GM23338 (cell line): Measurements from ENCODE around the gene GAA. TPM values are rescaled to one million over a fixed set of nuclear protein-coding genes. Genes with fewer than 3 reads are reported as not detected.
A peak's percentile ranks its signal among the peaks of the same experiment; 100 is the strongest.

Source experiments
- ATAC-seq: fragments of 200-7000 bp; cut with Tn5 transposase; 3 replicates; pipeline ENCODE4 v1.9.1; 2020
- DNase-seq: peaks from one replicate; pipeline ENCODE4 v3.0.0-alpha.2; 2015; ENCODE audit warnings: low spot score
- H2AFZ ChIP-seq: fragments of 200-600 bp; sonication (generic); 2 replicates; pipeline ENCODE4 v1.8.0; 2016; ENCODE audit warnings: antibody characterized with exemption, mild to moderate bottlenecking, moderate library complexity
- H3F3A ChIP-seq: fragments of 200-600 bp; sonication (generic); replicated peaks from 2 replicates; pipeline ENCODE4 v1.8.0; 2017; ENCODE audit warnings: antibody characterized with exemption, mixed run types, low read depth
- H3K27ac ChIP-seq: fragments of 200-600 bp; sonication (generic); 2 replicates; pipeline ENCODE4 v1.6.1; 2016; ENCODE audit warnings: low read depth
- H3K27me3 ChIP-seq: fragments of 200-600 bp; sonication (generic); 2 replicates; pipeline ENCODE4 v1.8.0; 2016; ENCODE audit warnings: mild to moderate bottlenecking, mixed run types, moderate library complexity; ENCODE audit not compliant: insufficient read depth
- H3K36me3 ChIP-seq: fragments of 200-600 bp; sonication (generic); 2 replicates; pipeline ENCODE4 v1.8.0; 2016; ENCODE audit warnings: mild to moderate bottlenecking; ENCODE audit not compliant: insufficient read depth
- H3K4me1 ChIP-seq: fragments of 200-600 bp; sonication (generic); 2 replicates; pipeline ENCODE4 v1.8.0; 2016; ENCODE audit warnings: mild to moderate bottlenecking, moderate library complexity; ENCODE audit not compliant: insufficient read depth
- H3K4me2 ChIP-seq: fragments of 200-600 bp; sonication (generic); 2 replicates; pipeline ENCODE4 v1.7.1; 2017; ENCODE audit warnings: mixed run types
- H3K4me3 ChIP-seq: fragments of 200-600 bp; sonication (generic); 2 replicates; pipeline ENCODE4 v1.6.1; 2016; ENCODE audit warnings: mixed run types
- H3K79me2 ChIP-seq: fragments of 200-600 bp; sonication (generic); replicated peaks from 2 replicates; pipeline ENCODE4 v1.8.0; 2017; ENCODE audit warnings: mild to moderate bottlenecking; ENCODE audit not compliant: insufficient read depth
- H3K9me2 ChIP-seq: fragments of 200-600 bp; sonication (generic); 2 replicates; pipeline ENCODE4 v1.8.0; 2017; ENCODE audit not compliant: insufficient read depth
- H4K20me1 ChIP-seq: fragments of 200-600 bp; sonication (generic); replicated peaks from 2 replicates; pipeline ENCODE4 v1.8.0; 2017; ENCODE audit warnings: mild to moderate bottlenecking; ENCODE audit not compliant: insufficient read depth
- H3K27ac Mint-ChIP-seq: 2 replicates; pipeline ENCODE4 v1.8.0; 2020; ENCODE audit warnings: inconsistent platforms, mild to moderate bottlenecking, moderate library complexity, mixed read lengths
- H3K27me3 Mint-ChIP-seq: 3 replicates; pipeline ENCODE4 v1.8.0; 2022; ENCODE audit warnings: low read depth, mild to moderate bottlenecking, moderate library complexity, mixed read lengths, inconsistent platforms; ENCODE audit not compliant: insufficient read depth, poor library complexity
- H3K36me3 Mint-ChIP-seq: 3 replicates; pipeline ENCODE4 v1.8.0; 2021; ENCODE audit warnings: low read depth, mild to moderate bottlenecking, inconsistent platforms, moderate library complexity, mixed read lengths
- H3K4me1 Mint-ChIP-seq: 3 replicates; pipeline ENCODE4 v1.8.0; 2020; ENCODE audit warnings: mild to moderate bottlenecking, inconsistent platforms, mixed read lengths
- H3K4me3 Mint-ChIP-seq: 3 replicates; pipeline ENCODE4 v1.8.0; 2021; ENCODE audit warnings: moderate library complexity, mild to moderate bottlenecking, inconsistent platforms, mixed read lengths
- H3K9me3 Mint-ChIP-seq: 3 replicates; pipeline ENCODE4 v1.8.0; 2020; ENCODE audit warnings: moderate library complexity, mild to moderate bottlenecking, inconsistent platforms, mixed read lengths
- CREB1 ChIP-seq: fragments of 250-450 bp; sonication (Bioruptor Pico); IDR thresholded peaks from 2 replicates; pipeline ENCODE4 v1.5.0; 2020; ENCODE audit warnings: low read depth, mild to moderate bottlenecking, moderate library complexity
- CTCF ChIP-seq, 2 experiments: fragments of 200-600 bp in 1 of 2; sonication (generic) in 1 of 2; conservative IDR thresholded peaks; 2 replicates each; pipeline versions ENCODE4 v1.5.1 to v1.6.1; 2016 to 2017; ENCODE audit warnings: antibody characterized with exemption in 2 of 2, low read depth in 2 of 2, mild to moderate bottlenecking in 2 of 2, moderate library complexity in 1 of 2
- EZH2 ChIP-seq: fragments of 200-600 bp; sonication (generic); IDR thresholded peaks from one replicate; pipeline ENCODE4 v1.8.0; 2017; ENCODE audit warnings: antibody characterized with exemption, mild to moderate bottlenecking, low read depth; ENCODE audit not compliant: unreplicated experiment
- EZH2phosphoT487 ChIP-seq: fragments of 200-600 bp; sonication (generic); IDR thresholded peaks from one replicate; pipeline ENCODE4 v1.8.1; 2018; ENCODE audit warnings: antibody characterized with exemption; ENCODE audit not compliant: unreplicated experiment
- JUNB ChIP-seq: IDR thresholded peaks from one replicate; pipeline ENCODE4 v1.6.1; 2016; ENCODE audit warnings: antibody characterized with exemption; ENCODE audit not compliant: unreplicated experiment
- NANOG ChIP-seq: IDR thresholded peaks from 2 replicates; pipeline ENCODE4 v1.6.1; 2016; ENCODE audit warnings: antibody characterized with exemption, borderline replicate concordance
- POLR2AphosphoS5 ChIP-seq: IDR thresholded peaks from 2 replicates; pipeline ENCODE4 v1.6.1; 2016; ENCODE audit warnings: antibody characterized with exemption, low read depth
- STAT1 ChIP-seq: IDR thresholded peaks from one replicate; pipeline ENCODE4 v1.6.1; 2016; ENCODE audit warnings: antibody characterized with exemption; ENCODE audit not compliant: unreplicated experiment
- ZNF114 ChIP-seq: fragments of 250-450 bp; sonication (Bioruptor Pico); IDR thresholded peaks from 2 replicates; pipeline ENCODE4 v1.5.0; 2020; ENCODE audit warnings: mild to moderate bottlenecking, moderate library complexity
- ZNF331 ChIP-seq: fragments of 250-450 bp; sonication (Bioruptor Pico); IDR thresholded peaks from 2 replicates; pipeline ENCODE4 v1.5.0; 2020; ENCODE audit warnings: low read depth, mild to moderate bottlenecking, moderate library complexity
- polyA plus RNA-seq: library from polyadenylated mRNA; unstranded; fragments of >200 nt; fragmentation: Nextera tagmentation; extraction: Ambion mirVana; gene quantifications from 2 replicates; pipeline ENCODE4 v1.2.1, GENCODE V29; 2016
- total RNA-seq: library from RNA; depleted of rRNA; stranded (reverse); fragments of >200 nt; shearing (Covaris generic); gene quantifications from 2 replicates; pipeline ENCODE4 v1.2.3, GENCODE V29; 2014
- TF ChIP-seq, protein P1 (sequence below): IDR thresholded peaks from one replicate; pipeline ENCODE4 v1.6.1; 2018; ENCODE audit warnings: antibody characterized with exemption; ENCODE audit not compliant: unreplicated experiment
- TF ChIP-seq, protein P2 (sequence below): fragments of 250-450 bp; sonication (Bioruptor Pico); IDR thresholded peaks from 2 replicates; pipeline ENCODE4 v1.5.0; 2020; ENCODE audit warnings: mild to moderate bottlenecking, moderate library complexity
- TF ChIP-seq, protein P3 (sequence below): IDR thresholded peaks from 2 replicates; pipeline ENCODE4 v1.6.1; 2016; ENCODE audit warnings: antibody characterized with exemption

The GAA gene
- total and polyA plus RNA-seq, 2 experiments from 2014 or later, result 72.5 to 98.1 TPM

GRCh38 chr17:80160536-80160935 is 59.2 kb downstream of the GAA start:
- Mint-ChIP-seq H3K4me1 (peaks cover 30% of the 10 kb centered on the region), H3K9me3 (peaks cover 25% of the 10 kb centered on the region), H3K27ac (peak overlapping the region; percentile 60), H3K4me3 (peak overlapping the region; percentile 51), H3K27me3 (peaks cover 18% of the 10 kb centered on the region), H3K36me3 (peaks cover 21% of the 10 kb centered on the region)
- H3K4me2 ChIP-seq, result peak overlapping the region; percentile 69
- peaks cover 12% of the 10 kb centered on the region; the same call in 1 of the 2 replicates for H3F3A ChIP-seq
- peak overlapping the region; percentile 44 for H3K4me3 ChIP-seq
- peaks cover 27% of the 10 kb centered on the region for H3K4me1 ChIP-seq
- ATAC-seq, result peak; percentile 92
- H3K27me3 ChIP-seq, result no peaks in the 10 kb centered on the region
- no peaks in the 10 kb centered on the region for H4K20me1 ChIP-seq
- no peaks in the 10 kb centered on the region for H3K79me2 ChIP-seq
- DNase-seq, result peak; percentile 57
- TF ChIP-seq EZH2, result no peak
- no peak for TF ChIP-seq POLR2AphosphoS5
- no peak for TF ChIP-seq ZNF114
- TF ChIP-seq STAT1, result no peak
- no peak for TF ChIP-seq CREB1 (CRISPR knock-in tag)
- TF ChIP-seq CTCF (conservative IDR thresholded peaks at IDR 0.05; ENCODE audit: low read depth in 2 of 2), result no peak
- TF ChIP-seq JUNB, result no peak
- no peak for TF ChIP-seq ZNF331
- TF ChIP-seq NANOG, result no peak
- TF ChIP-seq, protein P1, sequence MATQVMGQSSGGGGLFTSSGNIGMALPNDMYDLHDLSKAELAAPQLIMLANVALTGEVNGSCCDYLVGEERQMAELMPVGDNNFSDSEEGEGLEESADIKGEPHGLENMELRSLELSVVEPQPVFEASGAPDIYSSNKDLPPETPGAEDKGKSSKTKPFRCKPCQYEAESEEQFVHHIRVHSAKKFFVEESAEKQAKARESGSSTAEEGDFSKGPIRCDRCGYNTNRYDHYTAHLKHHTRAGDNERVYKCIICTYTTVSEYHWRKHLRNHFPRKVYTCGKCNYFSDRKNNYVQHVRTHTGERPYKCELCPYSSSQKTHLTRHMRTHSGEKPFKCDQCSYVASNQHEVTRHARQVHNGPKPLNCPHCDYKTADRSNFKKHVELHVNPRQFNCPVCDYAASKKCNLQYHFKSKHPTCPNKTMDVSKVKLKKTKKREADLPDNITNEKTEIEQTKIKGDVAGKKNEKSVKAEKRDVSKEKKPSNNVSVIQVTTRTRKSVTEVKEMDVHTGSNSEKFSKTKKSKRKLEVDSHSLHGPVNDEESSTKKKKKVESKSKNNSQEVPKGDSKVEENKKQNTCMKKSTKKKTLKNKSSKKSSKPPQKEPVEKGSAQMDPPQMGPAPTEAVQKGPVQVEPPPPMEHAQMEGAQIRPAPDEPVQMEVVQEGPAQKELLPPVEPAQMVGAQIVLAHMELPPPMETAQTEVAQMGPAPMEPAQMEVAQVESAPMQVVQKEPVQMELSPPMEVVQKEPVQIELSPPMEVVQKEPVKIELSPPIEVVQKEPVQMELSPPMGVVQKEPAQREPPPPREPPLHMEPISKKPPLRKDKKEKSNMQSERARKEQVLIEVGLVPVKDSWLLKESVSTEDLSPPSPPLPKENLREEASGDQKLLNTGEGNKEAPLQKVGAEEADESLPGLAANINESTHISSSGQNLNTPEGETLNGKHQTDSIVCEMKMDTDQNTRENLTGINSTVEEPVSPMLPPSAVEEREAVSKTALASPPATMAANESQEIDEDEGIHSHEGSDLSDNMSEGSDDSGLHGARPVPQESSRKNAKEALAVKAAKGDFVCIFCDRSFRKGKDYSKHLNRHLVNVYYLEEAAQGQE, result no peak
- TF ChIP-seq, protein P2, sequence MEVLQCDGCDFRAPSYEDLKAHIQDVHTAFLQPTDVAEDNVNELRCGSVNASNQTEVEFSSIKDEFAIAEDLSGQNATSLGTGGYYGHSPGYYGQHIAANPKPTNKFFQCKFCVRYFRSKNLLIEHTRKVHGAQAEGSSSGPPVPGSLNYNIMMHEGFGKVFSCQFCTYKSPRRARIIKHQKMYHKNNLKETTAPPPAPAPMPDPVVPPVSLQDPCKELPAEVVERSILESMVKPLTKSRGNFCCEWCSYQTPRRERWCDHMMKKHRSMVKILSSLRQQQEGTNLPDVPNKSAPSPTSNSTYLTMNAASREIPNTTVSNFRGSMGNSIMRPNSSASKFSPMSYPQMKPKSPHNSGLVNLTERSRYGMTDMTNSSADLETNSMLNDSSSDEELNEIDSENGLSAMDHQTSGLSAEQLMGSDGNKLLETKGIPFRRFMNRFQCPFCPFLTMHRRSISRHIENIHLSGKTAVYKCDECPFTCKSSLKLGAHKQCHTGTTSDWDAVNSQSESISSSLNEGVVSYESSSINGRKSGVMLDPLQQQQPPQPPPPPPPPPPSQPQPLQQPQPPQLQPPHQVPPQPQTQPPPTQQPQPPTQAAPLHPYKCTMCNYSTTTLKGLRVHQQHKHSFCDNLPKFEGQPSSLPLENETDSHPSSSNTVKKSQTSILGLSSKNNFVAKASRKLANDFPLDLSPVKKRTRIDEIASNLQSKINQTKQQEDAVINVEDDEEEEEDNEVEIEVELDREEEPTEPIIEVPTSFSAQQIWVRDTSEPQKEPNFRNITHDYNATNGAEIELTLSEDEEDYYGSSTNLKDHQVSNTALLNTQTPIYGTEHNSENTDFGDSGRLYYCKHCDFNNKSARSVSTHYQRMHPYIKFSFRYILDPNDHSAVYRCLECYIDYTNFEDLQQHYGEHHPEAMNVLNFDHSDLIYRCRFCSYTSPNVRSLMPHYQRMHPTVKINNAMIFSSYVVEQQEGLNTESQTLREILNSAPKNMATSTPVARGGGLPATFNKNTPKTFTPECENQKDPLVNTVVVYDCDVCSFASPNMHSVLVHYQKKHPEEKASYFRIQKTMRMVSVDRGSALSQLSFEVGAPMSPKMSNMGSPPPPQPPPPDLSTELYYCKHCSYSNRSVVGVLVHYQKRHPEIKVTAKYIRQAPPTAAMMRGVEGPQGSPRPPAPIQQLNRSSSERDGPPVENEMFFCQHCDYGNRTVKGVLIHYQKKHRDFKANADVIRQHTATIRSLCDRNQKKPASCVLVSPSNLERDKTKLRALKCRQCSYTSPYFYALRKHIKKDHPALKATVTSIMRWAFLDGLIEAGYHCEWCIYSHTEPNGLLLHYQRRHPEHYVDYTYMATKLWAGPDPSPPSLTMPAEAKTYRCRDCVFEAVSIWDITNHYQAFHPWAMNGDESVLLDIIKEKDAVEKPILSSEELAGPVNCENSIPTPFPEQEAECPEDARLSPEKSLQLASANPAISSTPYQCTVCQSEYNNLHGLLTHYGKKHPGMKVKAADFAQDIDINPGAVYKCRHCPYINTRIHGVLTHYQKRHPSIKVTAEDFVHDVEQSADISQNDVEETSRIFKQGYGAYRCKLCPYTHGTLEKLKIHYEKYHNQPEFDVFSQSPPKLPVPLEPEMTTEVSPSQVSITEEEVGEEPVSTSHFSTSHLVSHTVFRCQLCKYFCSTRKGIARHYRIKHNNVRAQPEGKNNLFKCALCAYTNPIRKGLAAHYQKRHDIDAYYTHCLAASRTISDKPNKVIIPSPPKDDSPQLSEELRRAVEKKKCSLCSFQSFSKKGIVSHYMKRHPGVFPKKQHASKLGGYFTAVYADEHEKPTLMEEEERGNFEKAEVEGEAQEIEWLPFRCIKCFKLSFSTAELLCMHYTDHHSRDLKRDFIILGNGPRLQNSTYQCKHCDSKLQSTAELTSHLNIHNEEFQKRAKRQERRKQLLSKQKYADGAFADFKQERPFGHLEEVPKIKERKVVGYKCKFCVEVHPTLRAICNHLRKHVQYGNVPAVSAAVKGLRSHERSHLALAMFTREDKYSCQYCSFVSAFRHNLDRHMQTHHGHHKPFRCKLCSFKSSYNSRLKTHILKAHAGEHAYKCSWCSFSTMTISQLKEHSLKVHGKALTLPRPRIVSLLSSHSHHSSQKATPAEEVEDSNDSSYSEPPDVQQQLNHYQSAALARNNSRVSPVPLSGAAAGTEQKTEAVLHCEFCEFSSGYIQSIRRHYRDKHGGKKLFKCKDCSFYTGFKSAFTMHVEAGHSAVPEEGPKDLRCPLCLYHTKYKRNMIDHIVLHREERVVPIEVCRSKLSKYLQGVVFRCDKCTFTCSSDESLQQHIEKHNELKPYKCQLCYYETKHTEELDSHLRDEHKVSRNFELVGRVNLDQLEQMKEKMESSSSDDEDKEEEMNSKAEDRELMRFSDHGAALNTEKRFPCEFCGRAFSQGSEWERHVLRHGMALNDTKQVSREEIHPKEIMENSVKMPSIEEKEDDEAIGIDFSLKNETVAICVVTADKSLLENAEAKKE (CRISPR knock-in tag), result no peak
- TF ChIP-seq, protein P3, sequence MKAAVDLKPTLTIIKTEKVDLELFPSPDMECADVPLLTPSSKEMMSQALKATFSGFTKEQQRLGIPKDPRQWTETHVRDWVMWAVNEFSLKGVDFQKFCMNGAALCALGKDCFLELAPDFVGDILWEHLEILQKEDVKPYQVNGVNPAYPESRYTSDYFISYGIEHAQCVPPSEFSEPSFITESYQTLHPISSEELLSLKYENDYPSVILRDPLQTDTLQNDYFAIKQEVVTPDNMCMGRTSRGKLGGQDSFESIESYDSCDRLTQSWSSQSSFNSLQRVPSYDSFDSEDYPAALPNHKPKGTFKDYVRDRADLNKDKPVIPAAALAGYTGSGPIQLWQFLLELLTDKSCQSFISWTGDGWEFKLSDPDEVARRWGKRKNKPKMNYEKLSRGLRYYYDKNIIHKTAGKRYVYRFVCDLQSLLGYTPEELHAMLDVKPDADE, result no peak
- TF ChIP-seq EZH2phosphoT487, result no peak
- H3K27ac ChIP-seq, result peak overlapping the region; percentile 26; the same call in 1 of the 2 replicates
- no peaks in the 10 kb centered on the region for H3K9me2 ChIP-seq
- H2AFZ ChIP-seq, result no peak overlapping the region; the same call in 1 of the 2 replicates
- peaks cover 13% of the 10 kb centered on the region; the same call in 1 of the 2 replicates for H3K36me3 ChIP-seq
